Vagina (tissue), 2 donors: ENCODE measurements around the gene RCAN3.

Experiments used
- POLR2A ChIP-seq, 2 donors: fragments of 450-650 bp; IDR thresholded peaks; one replicate each; pipeline ENCODE4 v1.6.1; 2017; ENCODE audit warnings: antibody characterized with exemption in 2 of 2, mild to moderate bottlenecking in 2 of 2, moderate library complexity in 2 of 2
- TF ChIP-seq, protein P1 (sequence below), 3 experiments: fragments of 450-650 bp in 2 of 3; fragments of 200-600 bp in 1 of 3; sonication (generic) in 1 of 3; IDR thresholded peaks; one replicate each; pipeline ENCODE4 v1.5.1; 2017 to 2019; ENCODE audit warnings: antibody characterized with exemption in 3 of 3, mild to moderate bottlenecking in 2 of 3, moderate library complexity in 2 of 3

DNA sequence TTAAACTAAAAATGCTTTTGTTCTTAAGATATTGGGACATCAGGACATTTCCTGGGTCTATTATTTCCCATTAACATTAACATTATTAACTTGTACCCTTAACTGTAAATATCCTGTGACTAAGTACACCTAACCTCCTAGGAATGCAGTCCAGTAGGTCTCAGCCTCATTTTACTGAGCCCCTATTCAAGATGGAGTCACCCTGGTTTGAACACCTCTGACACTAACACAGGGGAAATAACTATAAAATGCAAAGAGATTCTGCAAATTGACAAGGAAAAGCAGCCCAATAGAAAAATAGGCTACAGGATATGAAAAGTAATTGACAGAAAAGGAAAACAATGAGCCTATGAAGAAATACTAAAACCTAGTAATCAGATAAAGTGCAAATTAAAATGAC lies 41.6 kb downstream of the RCAN3 start:
- TF ChIP-seq POLR2A (IDR thresholded peaks at IDR 0.05), result no peak
- TF ChIP-seq, protein P1, sequence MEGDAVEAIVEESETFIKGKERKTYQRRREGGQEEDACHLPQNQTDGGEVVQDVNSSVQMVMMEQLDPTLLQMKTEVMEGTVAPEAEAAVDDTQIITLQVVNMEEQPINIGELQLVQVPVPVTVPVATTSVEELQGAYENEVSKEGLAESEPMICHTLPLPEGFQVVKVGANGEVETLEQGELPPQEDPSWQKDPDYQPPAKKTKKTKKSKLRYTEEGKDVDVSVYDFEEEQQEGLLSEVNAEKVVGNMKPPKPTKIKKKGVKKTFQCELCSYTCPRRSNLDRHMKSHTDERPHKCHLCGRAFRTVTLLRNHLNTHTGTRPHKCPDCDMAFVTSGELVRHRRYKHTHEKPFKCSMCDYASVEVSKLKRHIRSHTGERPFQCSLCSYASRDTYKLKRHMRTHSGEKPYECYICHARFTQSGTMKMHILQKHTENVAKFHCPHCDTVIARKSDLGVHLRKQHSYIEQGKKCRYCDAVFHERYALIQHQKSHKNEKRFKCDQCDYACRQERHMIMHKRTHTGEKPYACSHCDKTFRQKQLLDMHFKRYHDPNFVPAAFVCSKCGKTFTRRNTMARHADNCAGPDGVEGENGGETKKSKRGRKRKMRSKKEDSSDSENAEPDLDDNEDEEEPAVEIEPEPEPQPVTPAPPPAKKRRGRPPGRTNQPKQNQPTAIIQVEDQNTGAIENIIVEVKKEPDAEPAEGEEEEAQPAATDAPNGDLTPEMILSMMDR (IDR thresholded peaks at IDR 0.05), result no peak
